Caco-2 (cell line): Measurements from ENCODE around the gene TEX101. TPM values are rescaled to one million over a fixed set of nuclear protein-coding genes. Genes with fewer than 3 reads are reported as not detected.

Experiments
- BruUV-seq: library from RNA; stranded (reverse); fragments of 400-500 nt; replicated peaks from 2 replicates; lab custom pipeline; 2021; lab: Mats Ljungman, UMichigan
- CTCF ChIA-PET: fragments of 300-600 bp; sonication (Branson Sonifier 250); formaldehyde crosslinking; loops from one replicate; lab custom pipeline; 2022; ENCODE audit warnings: antibody characterized with exemption; lab: Charles Lee
- POLR2A ChIA-PET: fragments of 300-600 bp; sonication (Branson Sonifier 250); formaldehyde crosslinking; loops from one replicate; lab custom pipeline; 2022; ENCODE audit warnings: antibody characterized with exemption; lab: Charles Lee
- DNase-seq, 2 experiments: peaks; one replicate each; pipeline versions ENCODE4 v3.0.0 to v3.0.0-alpha.2; 2020 to 2022
- H3K27me3 ChIP-seq: replicated peaks from 2 replicates; pipeline ENCODE4 v1.6.0; 2011; ENCODE audit warnings: low read length; ENCODE audit not compliant: control insufficient read depth, insufficient read depth
- H3K36me3 ChIP-seq: 2 replicates; pipeline ENCODE4 v1.5.1; 2011; ENCODE audit warnings: low read length; ENCODE audit not compliant: control insufficient read depth, insufficient read depth
- H3K4me1 ChIP-seq: fragments of 250-450 bp; sonication (Bioruptor Pico); 2 replicates; pipeline ENCODE4 v1.5.1; 2020; ENCODE audit warnings: mild to moderate bottlenecking
- H3K4me3 ChIP-seq: 2 replicates; pipeline ENCODE4 v1.5.1; 2011; ENCODE audit warnings: low read depth, mild to moderate bottlenecking, control low read depth, low read length
- H3K9me3 ChIP-seq: fragments of 250-450 bp; sonication (Bioruptor Pico); 2 replicates; pipeline ENCODE4 v1.5.1; 2020; ENCODE audit warnings: mild to moderate bottlenecking, moderate library complexity
- H3K27ac Mint-ChIP-seq: one replicate; pipeline ENCODE4 v1.8.0; 2022; ENCODE audit warnings: mixed read lengths; ENCODE audit not compliant: unreplicated experiment
- H3K27me3 Mint-ChIP-seq: one replicate; pipeline ENCODE4 v1.8.0; 2022; ENCODE audit warnings: mixed read lengths; ENCODE audit not compliant: insufficient read depth, unreplicated experiment
- H3K36me3 Mint-ChIP-seq: one replicate; pipeline ENCODE4 v1.8.0; 2022; ENCODE audit warnings: mild to moderate bottlenecking, mixed read lengths; ENCODE audit not compliant: insufficient read depth, unreplicated experiment
- H3K4me1 Mint-ChIP-seq: one replicate; pipeline ENCODE4 v1.8.0; 2022; ENCODE audit warnings: low read depth, mixed read lengths; ENCODE audit not compliant: unreplicated experiment
- H3K4me3 Mint-ChIP-seq: one replicate; pipeline ENCODE4 v1.8.0; 2022; ENCODE audit warnings: mild to moderate bottlenecking, moderate library complexity, mixed read lengths; ENCODE audit not compliant: unreplicated experiment
- H3K9me3 Mint-ChIP-seq: one replicate; pipeline ENCODE4 v1.8.0; 2022; ENCODE audit warnings: mixed read lengths; ENCODE audit not compliant: unreplicated experiment
- CTCF ChIP-seq, 2 experiments: fragments of 200-600 bp in 1 of 2; IDR thresholded peaks; 1 replicate in 1 of 2; 2 replicates in 1 of 2; pipeline versions ENCODE4 v1.5.1 to v1.8.0; 2011 to 2022; ENCODE audit warnings: antibody characterized with exemption in 1 of 2, control low read depth in 1 of 2, inconsistent platforms in 1 of 2, low read depth in 1 of 2, low read length in 1 of 2, mild to moderate bottlenecking in 1 of 2, moderate library complexity in 1 of 2; ENCODE audit not compliant: insufficient read depth in 1 of 2, severe bottlenecking in 1 of 2, unreplicated experiment in 1 of 2
- intact Hi-C: fragments of 100-400 bp; cut with micrococcal nuclease; formaldehyde crosslinking; loops from one replicate; pipeline ENCODE4 v1.10.0; 2022; ENCODE audit not compliant: unreplicated experiment
- total RNA-seq: library from RNA; stranded (reverse); gene quantifications from 2 replicates; pipeline ENCODE4 v1.2.3, GENCODE V29; 2022

The TEX101 gene
- total RNA-seq, 1 experiment from 2014 or later: not detected

DNA sequence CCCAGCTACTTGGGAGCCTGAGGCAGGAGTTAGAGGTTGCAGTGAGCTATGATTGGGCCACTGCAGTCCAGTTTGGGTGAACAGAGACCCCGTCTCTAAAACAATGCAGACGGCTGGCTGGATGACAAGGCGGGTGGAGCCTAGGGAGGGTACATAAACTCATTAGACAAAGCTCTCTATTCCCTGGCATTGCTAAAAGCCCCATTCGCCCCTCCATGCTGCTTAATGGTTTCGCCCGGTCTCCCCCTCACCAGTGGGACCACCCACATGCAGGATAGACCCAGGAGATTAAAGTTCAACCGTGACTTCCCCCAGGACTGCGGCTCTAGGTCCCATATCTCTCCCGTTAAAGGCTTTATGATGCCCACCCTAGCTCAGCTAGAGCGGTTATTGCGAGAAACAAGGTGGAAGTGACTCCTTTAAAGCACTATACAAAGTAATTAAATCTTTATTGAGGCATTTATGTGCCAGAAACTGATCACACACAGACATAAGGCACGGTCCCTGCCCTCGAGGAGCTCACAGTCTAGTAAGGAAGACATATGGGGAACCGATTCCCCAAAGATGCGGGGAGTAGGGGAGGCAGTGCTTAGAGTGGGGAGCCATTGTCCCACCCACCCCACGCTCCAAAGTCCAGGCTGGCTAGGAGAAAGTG is 45.8 kb downstream of the TEX101 start:
- intact Hi-C loops: loop anchor here (5.0 to 10.0 kb wide), 2 partner anchors 67 to 134 kb away; partner anchors contain the start of genes ETHE1, IRGQ and ZNF576
- no peaks in the 10 kb centered on the region for H3K27me3 Mint-ChIP-seq
- CTCF ChIA-PET: interaction anchor here (0.6 to 0.7 kb wide), 2 partner anchors 15 to 65 kb away, joined by 3 to 4 read pairs; no protein-coding TSS in a partner anchor
- POLR2A ChIA-PET: no interaction called here
- peaks cover 9% of the 10 kb centered on the region; the same call in 1 of the 2 replicates for H3K4me1 ChIP-seq
- H3K36me3 Mint-ChIP-seq: peaks cover 20% of the 10 kb centered on the region
- no TSS peak for BruUV-seq
- no peak for TF ChIP-seq CTCF (IDR thresholded peaks at IDR 0.05; ENCODE audit: insufficient read depth in 1 of 2, low read depth in 1 of 2, low read length in 1 of 2, severe bottlenecking in 1 of 2, unreplicated experiment in 1 of 2)
- H3K27ac Mint-ChIP-seq: no peak overlapping the region
- H3K4me3 Mint-ChIP-seq: no peak overlapping the region
- H3K4me1 Mint-ChIP-seq: peaks cover 7% of the 10 kb centered on the region
- H3K9me3 Mint-ChIP-seq: no peaks in the 10 kb centered on the region
- H3K4me3 ChIP-seq: no peak overlapping the region
- H3K27me3 ChIP-seq: no peaks in the 10 kb centered on the region
- H3K36me3 ChIP-seq: no peaks in the 10 kb centered on the region; the same call in none of the 2 replicates
- DNase-seq: no peak
- no peaks in the 10 kb centered on the region for H3K9me3 ChIP-seq

- H3K9me3 ChIP-seq: no peaks in the 10 kb centered on the region
- no peaks in the 10 kb centered on the region for H3K27me3 ChIP-seq
- no peaks in the 10 kb centered on the region; the same call in none of the 2 replicates for H3K36me3 ChIP-seq
- ChIA-PET CTCF (interaction anchor here (0.7 kb wide), 2 partner anchors 49 to 64 kb away, joined by 3 to 4 read pairs; no protein-coding TSS in a partner anchor), POLR2A (no interaction called here)
- Mint-ChIP-seq H3K4me3 (no peak overlapping the region), H3K4me1 (peaks cover 7% of the 10 kb centered on the region), H3K27me3 (no peaks in the 10 kb centered on the region), H3K9me3 (no peaks in the 10 kb centered on the region), H3K27ac (no peak overlapping the region), H3K36me3 (peaks cover 20% of the 10 kb centered on the region)
- BruUV-seq: no TSS peak
- H3K4me3 ChIP-seq: no peak overlapping the region
- 0 out of 2 replicates have a peak, but pooled peaks cover 4% of the 10 kb centered on the region for H3K4me1 ChIP-seq
- intact Hi-C loops: loop anchor here (5.0 to 10.0 kb wide), 2 partner anchors 66 to 133 kb away; partner anchors contain the start of genes ETHE1, IRGQ and ZNF576
- no peak for DNase-seq
- no peak for TF ChIP-seq CTCF (IDR thresholded peaks at IDR 0.05; ENCODE audit: insufficient read depth in 1 of 2, low read depth in 1 of 2, low read length in 1 of 2, severe bottlenecking in 1 of 2, unreplicated experiment in 1 of 2)
Observed at GRCh38 chr19:43461303-43461702, 46.6 kb downstream of the TEX101 start.

DNA sequence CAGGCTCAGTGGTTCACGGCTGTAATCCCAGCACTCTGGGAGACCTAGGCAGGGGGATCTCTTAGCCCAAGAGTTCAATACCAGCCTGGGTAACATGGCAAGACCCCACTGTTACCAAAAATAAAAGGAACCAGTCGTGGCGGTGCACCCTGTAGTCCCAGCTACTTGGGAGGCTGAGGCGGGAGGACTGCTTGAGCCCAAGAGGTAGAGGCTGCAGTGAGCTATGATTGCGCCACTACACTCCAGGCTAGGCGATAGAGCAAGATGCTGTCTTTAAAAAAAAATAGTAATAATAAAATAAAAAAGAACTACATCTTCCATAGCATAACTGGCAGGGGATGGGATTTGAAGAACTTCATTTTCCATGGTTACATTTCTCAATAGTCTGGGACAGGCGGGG is 47.7 kb downstream of the TEX101 start:
- TSS peak; percentile 55 for BruUV-seq
- Mint-ChIP-seq H3K9me3 (no peaks in the 10 kb centered on the region), H3K4me1 (peaks cover 7% of the 10 kb centered on the region), H3K36me3 (peaks cover 20% of the 10 kb centered on the region), H3K27me3 (no peaks in the 10 kb centered on the region), H3K27ac (peak overlapping the region; percentile 48), H3K4me3 (peak overlapping the region; percentile 100)
- no peak for DNase-seq
- no peaks in the 10 kb centered on the region; the same call in none of the 2 replicates for H3K36me3 ChIP-seq
- CTCF ChIA-PET: interaction anchor here (1.3 to 2.3 kb wide), 5 partner anchors 13 to 57 kb away, joined by 6 to 32 read pairs (median 11); partner anchors contain the start of gene PHLDB3
- H3K4me1 ChIP-seq: 0 out of 2 replicates have a peak, but pooled peaks cover 4% of the 10 kb centered on the region
- POLR2A ChIA-PET: no interaction called here
- TF ChIP-seq CTCF (IDR thresholded peaks at IDR 0.05; ENCODE audit: insufficient read depth in 1 of 2, low read depth in 1 of 2, low read length in 1 of 2, severe bottlenecking in 1 of 2, unreplicated experiment in 1 of 2): no peak
- H3K4me3 ChIP-seq: peak overlapping the region; percentile 64; the same call in 1 of the 2 replicates
- no peaks in the 10 kb centered on the region for H3K9me3 ChIP-seq
- H3K27me3 ChIP-seq: no peaks in the 10 kb centered on the region
- intact Hi-C loops: loop anchor here (5.0 to 10.0 kb wide), 2 partner anchors 65 to 132 kb away; partner anchors contain the start of genes ETHE1, IRGQ and ZNF576
